Measurements from ENCODE around the gene SF3A1.

DNA sequence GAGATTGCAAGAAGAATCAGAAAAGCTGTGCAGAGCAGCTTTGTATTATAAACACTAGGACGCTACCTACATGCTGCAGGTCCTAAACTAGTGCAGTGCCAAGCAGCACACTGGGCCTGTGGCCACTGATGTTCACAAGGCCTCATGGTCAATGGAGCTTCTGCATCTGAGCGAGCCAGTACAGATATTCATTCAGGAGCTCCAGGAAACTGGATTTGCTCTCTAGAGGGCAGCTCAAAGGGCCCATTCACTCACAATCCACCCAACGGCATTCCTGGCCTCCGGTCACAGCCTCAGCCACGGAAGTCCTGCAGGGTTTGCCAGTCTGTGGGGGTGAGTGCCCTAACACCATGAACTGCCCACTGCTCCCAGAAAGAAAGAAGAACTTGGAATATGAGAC is 24.1 kb downstream of the SF3A1 start:
- TF ChIP-seq, protein P1, sequence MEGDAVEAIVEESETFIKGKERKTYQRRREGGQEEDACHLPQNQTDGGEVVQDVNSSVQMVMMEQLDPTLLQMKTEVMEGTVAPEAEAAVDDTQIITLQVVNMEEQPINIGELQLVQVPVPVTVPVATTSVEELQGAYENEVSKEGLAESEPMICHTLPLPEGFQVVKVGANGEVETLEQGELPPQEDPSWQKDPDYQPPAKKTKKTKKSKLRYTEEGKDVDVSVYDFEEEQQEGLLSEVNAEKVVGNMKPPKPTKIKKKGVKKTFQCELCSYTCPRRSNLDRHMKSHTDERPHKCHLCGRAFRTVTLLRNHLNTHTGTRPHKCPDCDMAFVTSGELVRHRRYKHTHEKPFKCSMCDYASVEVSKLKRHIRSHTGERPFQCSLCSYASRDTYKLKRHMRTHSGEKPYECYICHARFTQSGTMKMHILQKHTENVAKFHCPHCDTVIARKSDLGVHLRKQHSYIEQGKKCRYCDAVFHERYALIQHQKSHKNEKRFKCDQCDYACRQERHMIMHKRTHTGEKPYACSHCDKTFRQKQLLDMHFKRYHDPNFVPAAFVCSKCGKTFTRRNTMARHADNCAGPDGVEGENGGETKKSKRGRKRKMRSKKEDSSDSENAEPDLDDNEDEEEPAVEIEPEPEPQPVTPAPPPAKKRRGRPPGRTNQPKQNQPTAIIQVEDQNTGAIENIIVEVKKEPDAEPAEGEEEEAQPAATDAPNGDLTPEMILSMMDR (IDR thresholded peaks at IDR 0.05) = no peak
- TF ChIP-seq POLR2A (IDR thresholded peaks at IDR 0.05) = no peak

All from body of pancreas (tissue), 4 donors.